ENCODE data around the gene SEC24B. TPM values are rescaled to one million over a fixed set of nuclear protein-coding genes. Genes with fewer than 3 reads are reported as not detected.

SEC24B gene
- total and polyA plus RNA-seq, 4 donors = 12.2 to 38.2 (median 16.3) TPM

DNA sequence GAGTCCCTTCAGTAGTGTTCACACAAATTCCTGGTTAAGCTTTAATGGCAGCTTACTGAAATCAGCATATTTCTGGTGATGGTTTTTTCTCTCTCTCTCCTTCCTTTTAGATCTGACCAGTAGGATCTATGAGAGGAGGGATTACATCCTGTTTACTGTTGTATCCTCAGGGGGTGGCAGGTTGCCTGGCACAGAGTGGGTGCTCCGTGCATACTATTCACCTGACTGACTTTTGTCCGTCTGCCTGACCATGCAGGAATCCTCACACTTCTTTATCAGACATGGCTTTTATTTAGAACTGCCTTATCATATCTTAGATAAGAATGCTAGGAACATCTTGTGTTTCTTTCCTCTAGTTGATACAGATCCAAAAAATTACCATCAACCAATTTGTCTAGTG, 156.0 kb downstream of the SEC24B start:
- Histone ChIP-seq H3K36me3 (ENCODE audit: control insufficient read depth in 4 of 4, insufficient read depth in 3 of 4, low read depth in 1 of 4, low read length in 3 of 4) (no peaks in the 10 kb centered on the region), H3K9me3 (ENCODE audit: control insufficient read depth in 4 of 4, low read length in 3 of 4) (no peaks in the 10 kb centered on the region), H3K27me3 (ENCODE audit: control insufficient read depth in 4 of 4, insufficient read depth in 4 of 4, low read length in 3 of 4) (no peaks in the 10 kb centered on the region), H3K27ac (ENCODE audit: low read depth in 1 of 2, low read length in 2 of 2) (no peak overlapping the region), H3K4me3 (ENCODE audit: low read depth in 1 of 3, low read length in 3 of 3) (no peak overlapping the region), H3K9ac (ENCODE audit: low read depth in 1 of 2, low read length in 2 of 2) (no peak overlapping the region), H3K4me1 (ENCODE audit: control insufficient read depth in 4 of 4, insufficient read depth in 4 of 4, low read length in 3 of 4) (no peaks in the 10 kb centered on the region)
- 72% methylated on average over 2 of the region's 2 CpGs for WGBS
- TF ChIP-seq, protein P1, sequence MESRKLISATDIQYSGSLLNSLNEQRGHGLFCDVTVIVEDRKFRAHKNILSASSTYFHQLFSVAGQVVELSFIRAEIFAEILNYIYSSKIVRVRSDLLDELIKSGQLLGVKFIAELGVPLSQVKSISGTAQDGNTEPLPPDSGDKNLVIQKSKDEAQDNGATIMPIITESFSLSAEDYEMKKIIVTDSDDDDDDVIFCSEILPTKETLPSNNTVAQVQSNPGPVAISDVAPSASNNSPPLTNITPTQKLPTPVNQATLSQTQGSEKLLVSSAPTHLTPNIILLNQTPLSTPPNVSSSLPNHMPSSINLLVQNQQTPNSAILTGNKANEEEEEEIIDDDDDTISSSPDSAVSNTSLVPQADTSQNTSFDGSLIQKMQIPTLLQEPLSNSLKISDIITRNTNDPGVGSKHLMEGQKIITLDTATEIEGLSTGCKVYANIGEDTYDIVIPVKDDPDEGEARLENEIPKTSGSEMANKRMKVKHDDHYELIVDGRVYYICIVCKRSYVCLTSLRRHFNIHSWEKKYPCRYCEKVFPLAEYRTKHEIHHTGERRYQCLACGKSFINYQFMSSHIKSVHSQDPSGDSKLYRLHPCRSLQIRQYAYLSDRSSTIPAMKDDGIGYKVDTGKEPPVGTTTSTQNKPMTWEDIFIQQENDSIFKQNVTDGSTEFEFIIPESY (IDR thresholded peaks at IDR 0.05) = no peak
- no peak for TF ChIP-seq RXRA (IDR thresholded peaks at IDR 0.05)
- no peak for TF ChIP-seq HNF4G (IDR thresholded peaks at IDR 0.05)
- TF ChIP-seq, protein P2, sequence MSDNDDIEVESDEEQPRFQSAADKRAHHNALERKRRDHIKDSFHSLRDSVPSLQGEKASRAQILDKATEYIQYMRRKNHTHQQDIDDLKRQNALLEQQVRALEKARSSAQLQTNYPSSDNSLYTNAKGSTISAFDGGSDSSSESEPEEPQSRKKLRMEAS (IDR thresholded peaks at IDR 0.05) = no peak
- no peak for TF ChIP-seq JUND (IDR thresholded peaks at IDR 0.05)
- no peak for TF ChIP-seq SP1 (IDR thresholded peaks at IDR 0.05)
- TF ChIP-seq, protein P3, sequence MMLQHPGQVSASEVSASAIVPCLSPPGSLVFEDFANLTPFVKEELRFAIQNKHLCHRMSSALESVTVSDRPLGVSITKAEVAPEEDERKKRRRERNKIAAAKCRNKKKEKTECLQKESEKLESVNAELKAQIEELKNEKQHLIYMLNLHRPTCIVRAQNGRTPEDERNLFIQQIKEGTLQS (IDR thresholded peaks at IDR 0.05) = no peak
- no peak for TF ChIP-seq GABPA (IDR thresholded peaks at IDR 0.05 in 1 of 2, conservative IDR thresholded peaks at IDR 0.05 in 1 of 2)
- TF ChIP-seq RAD21 (IDR thresholded peaks at IDR 0.05) = no peak
- no peak for DNase-seq (ENCODE audit: low spot score)

Small RNA genes within 50 kb of the gene (small RNA-seq; reads per million reads assigned to genes)
- gene MIR576 (1.2 reads per million, percentile 81 among the genes with 10 or more reads in this experiment), gene RN7SL55P (not detected)

Other genes with a start within 250 kb of the SEC24B start
- 1 to 10 TPM; 3.1 to 4.4 TPM for gene COL25A1, start 131.2 kb upstream of the SEC24B start, total RNA-seq
- gene COL25A1, start 131.2 kb upstream of the SEC24B start, polyA plus RNA-seq = 1 to 10 TPM in 1 of 2 donors, under 1 TPM in 1; 0.61 to 1.2 TPM
- 1 to 10 TPM; 1.8 to 4.9 TPM for gene MCUB, start 126.4 kb downstream of the SEC24B start, total RNA-seq
- gene MCUB, start 126.4 kb downstream of the SEC24B start, polyA plus RNA-seq = 1 to 10 TPM; 1.3 to 2.1 TPM

All from liver (tissue), 10 donors.